GM18858 (cell line): ENCODE measurements around the gene CNN1.
"Not testable (repeated sequence)": the region's sequence is repeated elsewhere in the genome, so short reads cannot be mapped to it uniquely, and the experiment has no call there.

Experiments
- ATAC-seq: cut with Tn5 transposase; IDR thresholded peaks from one replicate; pipeline ENCODE4 v1.9.1; 2021; ENCODE audit not compliant: unreplicated experiment

CNN1 gene

DNA sequence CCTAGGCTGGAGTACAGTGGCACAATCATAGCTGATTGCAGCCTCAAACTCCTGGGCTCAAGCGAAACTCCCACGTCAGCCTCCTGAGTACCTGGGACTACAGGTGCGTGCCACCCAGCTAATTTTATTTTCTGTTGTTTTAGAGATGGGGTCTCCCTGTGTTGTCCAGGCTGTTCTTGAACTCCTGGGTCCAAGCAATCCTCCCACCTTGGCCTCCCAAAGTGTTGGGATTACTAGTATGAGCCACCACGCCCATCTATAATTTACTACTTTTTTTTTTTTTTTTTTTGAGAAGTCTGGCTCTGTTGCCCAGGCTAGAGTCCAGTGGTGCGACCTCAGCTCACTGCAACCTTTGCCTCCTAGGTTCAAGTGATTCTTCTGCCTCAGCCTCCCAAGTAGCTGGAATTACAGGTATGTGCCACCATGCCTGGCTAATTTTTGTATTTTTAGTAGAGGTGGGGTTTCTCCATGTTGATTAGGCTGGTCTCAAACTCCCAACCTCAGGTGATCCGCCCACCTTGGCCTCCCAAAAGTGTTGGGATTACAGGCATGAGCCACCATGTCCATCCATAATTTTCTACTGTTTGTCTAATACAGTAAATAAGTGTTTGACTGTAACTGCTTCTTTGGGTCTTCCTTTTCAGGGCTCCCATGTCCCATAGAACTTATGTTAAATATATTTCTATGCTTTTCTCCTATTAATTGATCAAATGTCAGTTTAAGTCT, 25.6 kb downstream of the CNN1 start:
- not testable (repeated sequence) for ATAC-seq

DNA sequence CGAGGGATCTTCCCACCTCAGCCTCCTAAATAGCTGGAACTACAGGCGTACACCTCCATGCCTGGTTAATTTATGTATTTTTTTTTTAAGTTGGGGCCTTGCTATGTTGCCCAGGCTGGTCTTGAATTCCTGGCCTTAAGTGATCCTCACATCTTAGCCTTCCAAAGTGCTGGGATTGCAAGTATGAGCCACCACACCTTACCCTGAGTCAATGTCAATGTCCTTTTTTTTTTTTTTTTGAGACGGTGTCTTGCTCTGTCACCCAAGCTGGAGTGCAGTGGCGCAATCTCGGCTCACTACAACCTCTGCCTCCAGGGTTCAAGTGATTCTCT, 27.0 kb downstream of the CNN1 start:
- not testable (repeated sequence) for ATAC-seq

DNA sequence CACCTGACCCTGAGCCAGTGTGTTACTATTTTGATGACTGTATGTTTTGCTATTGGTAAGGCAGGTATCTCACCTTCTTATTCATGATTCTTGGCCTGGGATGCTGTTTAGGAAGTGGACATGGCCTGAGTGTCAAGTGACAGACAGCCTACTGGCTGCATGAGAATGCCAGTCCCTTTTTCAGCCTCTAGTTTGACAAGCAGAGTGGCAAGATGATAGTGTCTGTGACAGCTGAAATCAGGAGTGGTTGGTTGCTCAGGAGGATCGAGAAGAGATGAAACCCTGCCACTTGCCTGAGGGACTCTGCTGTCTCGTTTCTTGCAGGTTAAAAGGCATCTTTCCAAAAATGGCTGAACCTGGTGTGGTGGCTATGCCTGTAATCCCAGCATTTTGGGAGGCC, 27.5 kb downstream of the CNN1 start:
- ATAC-seq, result no peak

DNA sequence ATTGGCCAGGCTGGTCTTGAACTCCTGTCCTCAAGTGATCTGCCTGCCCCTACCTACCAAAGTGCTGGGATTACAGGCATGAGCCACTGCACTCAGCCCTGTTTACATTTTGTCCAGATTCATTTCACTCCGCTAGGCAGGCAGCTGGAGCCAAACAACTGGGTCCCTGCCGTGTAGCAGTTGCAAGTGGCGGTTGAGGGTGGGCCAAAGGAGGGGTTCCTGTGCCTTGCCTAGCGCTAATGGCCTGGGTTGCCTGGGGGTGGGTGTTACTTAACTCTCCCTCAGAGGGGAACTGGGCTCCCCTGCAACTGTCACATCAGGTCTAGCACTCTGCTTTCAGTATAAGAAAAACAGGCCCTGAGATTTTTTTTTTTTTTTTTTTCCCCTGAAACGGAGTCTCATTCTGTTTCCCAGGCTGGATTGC, 31.4 kb downstream of the CNN1 start:
- no peak for ATAC-seq

DNA sequence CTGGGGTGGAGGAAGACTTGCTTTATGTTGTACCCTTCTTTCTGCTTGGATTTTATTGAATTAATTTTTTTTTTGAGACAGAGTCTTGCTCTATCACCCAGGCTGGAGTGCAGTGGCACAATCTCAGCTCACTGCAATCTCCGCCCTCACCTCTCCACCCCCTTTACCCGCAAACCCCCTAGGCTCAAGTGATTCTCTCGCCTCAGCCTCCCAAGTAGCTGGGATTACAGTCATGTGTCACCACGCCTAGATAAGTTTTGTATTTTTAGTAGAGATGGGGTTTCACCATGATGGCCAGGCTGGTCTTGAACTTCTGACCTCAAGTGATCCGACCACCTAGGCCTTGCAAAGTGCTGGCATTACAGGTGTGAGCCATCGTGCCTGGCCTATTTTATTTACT, 34.7 kb downstream of the CNN1 start:
- not testable (repeated sequence) for ATAC-seq

DNA sequence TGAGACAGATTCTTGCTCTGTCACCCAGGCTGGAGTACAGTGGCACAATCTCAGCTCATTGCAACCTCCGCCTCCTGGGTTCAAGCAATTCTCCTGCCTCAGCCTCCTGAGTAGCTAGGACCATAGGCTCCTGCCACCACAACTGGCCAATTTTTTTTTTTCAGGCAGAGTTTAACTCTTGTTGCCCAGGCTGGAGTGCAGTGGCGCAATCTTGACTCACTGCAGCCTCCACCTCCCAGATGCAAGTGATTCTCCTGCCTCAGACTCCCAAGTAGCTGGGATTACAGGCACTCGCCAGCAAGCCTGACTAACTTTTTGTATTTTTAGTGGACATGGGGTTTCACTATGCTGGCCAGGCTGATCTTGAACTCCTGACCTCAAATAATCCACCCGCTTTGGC, 35.1 kb downstream of the CNN1 start:
- ATAC-seq, result not testable (repeated sequence)

DNA sequence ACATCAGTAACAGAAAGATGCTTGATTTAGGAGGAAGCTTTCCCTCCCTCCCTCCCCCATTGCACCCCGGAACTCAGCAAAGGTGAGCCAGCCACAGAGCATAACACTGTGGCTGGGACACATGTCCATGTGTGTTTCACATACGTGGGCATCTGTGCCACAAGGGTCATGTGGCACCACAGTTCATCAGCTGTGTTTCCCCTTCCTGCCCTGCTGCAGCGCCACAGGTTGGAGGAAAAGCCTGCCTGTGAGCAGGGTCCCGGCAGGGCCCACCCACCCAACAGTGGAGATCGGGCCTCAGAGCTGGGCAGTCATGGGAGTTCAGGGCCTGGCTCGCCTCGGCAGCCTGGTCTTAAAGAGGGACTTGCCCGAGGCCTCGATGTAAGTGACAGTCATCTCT, 36.0 kb downstream of the CNN1 start:
- no peak for ATAC-seq

DNA sequence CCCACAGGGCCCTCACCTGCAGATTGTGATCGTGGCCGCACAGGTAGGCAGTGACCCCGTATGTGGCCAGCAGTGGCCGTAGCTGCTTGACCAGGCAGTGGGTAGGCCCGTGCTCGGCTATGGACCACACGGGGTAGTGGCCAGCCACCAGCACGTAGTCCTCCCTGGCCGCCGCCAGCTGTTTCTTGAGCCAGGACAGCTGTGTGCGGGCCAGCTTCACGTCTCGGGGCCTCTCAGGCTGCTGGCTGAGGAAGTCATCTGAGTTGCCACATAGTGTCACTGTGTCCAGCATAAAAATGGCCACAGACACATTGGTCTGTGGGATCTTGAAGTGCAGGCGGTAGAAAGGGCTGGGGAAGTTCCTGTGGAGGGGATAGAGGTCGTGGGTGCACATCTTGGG, 37.6 kb downstream of the CNN1 start:
- ATAC-seq, result no peak

DNA sequence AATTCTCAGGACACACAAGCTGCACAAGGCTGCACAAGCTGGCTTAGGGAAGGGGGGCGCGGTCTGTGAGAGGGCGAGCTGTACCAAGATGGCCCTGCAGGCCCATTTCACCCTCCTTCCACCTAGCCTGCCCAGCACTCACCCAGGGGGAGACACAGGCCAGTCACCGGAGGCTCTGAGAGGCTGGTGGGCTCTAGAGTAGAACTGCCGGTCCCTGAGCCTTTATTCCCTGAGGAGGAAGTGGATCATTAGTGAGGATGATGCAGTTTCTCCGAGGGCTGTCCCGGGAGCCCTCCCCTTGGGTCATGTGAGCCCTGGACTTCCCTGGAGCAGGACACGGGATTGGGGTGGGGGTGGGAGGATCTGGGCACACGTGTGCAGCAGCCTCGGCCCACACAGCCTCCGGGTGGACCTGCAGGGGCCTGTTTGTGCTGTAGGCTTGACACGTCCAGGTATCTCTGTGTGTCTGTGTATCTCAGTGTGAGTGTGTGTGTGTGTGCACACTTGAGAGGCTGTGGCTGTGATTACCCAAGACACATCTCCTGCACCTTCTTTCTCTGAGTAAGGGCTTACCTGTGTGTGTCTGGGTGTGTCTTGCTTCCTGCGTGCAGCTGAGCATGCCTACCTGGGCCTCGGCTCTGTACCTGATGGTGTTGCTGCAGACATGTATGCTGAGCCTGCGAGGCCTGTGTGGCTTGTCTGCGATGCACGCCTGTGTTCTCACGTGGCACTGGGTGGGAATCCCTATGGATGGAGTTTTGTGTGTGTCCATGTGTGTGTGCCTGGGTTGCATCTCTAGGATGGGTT, 39.0 kb downstream of the CNN1 start, which contains the start of gene ACP5:
Gene ACP5, minus strand, starts transcription at position 195 of the 807 bp plus-strand sequence. CDS start 328 bp downstream, outside the sequence.
- no peak for ATAC-seq

DNA sequence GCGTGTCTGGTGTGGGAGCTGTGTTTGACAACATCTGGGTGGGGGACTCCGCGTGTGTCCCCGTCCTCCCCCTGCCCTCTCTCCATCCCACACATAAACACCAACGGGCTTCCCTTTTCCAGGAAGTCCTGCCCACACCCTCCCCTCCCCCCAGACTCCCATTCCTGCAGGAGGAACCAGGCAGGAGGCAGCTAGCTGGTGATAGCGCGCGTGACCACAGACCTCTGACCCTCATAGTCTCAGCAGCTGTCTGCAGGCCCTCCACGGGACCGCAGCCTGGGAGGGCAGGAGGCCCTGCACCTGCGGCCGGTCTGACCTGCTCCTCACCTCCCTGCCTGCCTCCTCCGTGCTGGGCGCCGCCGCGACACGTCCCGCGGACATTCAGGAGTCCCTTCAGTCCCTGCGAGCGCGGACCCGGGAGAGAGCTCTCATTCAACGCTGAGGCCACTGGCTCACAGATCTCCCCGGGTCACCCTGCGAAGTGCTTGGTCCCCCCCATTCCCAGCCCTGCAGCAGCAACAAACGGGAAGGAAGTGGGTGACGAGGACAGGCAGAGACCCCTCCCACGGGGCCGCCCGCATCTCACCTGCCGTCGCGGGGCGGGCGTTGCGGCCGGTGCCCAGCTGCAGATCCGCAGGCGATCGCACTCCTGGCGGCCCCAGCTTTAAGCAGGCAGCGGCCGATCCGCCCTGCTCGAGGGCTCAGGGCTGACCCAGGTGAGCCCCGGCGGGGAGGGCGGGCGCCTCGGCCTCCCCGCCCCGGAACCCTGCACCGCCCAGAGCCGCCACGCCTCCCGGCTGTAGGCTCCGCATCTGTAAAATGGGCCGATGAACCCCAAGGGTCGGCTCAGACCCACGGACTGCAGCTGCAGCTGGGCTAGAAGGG, 39.8 kb downstream of the CNN1 start:
- no peak for ATAC-seq

DNA sequence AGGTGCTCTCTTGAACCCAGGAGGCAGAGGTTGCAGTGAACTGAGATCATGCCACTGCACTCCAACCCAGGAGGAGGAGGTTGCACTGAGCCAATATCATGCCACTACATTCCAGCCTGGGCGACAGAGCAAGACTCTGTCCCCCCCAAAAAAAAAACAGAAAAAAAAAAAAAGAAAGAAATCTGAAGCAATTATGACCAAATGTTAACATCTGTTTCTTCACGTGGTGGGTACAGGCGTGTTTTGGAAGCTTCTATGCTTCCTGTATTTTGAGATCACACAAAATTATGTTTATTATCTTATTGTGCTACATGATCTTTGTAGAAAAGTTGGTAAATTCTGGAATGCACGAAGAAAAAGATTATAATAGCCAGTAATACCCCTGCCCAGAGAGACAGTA, 41.5 kb downstream of the CNN1 start:
- ATAC-seq, result no peak

DNA sequence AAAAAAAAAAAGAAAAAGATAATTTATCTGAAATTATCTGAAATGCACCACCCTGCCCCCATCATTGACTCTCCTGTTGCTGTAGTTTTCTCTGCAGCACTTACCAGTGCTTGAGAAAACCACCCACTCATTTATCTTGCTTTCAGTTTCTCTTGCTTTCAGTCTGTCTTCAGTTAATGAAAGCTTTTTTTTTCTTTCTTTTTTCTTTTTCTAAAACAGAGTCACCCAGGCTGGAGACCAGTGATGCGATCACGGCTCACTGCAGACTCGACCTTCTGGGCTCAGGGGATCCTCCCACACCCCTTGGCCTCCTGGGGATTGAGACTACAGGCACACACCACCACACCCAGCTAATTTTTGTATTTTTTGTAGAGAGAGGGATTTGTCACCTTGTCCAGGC, 43.1 kb downstream of the CNN1 start:
- peak; percentile 83 for ATAC-seq

DNA sequence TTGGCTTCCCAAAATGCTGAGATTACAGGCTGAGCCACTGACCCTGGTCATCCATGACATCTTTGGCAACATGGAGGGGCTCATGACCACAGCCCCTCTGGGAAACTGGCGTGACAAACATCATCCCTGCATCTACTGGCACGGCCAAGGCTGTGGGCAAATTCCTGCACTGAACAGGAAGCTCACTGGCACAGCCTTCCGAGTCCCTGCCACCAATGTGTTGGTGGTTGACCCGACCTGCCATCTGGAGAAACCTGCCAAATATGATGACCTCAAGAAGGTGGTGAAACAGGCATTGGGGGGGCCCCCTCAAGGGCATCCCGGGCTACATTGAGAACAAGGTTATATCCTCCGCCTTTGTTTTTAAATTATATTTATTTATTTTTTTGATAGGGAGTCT, 47.7 kb downstream of the CNN1 start:
- no peak for ATAC-seq

DNA sequence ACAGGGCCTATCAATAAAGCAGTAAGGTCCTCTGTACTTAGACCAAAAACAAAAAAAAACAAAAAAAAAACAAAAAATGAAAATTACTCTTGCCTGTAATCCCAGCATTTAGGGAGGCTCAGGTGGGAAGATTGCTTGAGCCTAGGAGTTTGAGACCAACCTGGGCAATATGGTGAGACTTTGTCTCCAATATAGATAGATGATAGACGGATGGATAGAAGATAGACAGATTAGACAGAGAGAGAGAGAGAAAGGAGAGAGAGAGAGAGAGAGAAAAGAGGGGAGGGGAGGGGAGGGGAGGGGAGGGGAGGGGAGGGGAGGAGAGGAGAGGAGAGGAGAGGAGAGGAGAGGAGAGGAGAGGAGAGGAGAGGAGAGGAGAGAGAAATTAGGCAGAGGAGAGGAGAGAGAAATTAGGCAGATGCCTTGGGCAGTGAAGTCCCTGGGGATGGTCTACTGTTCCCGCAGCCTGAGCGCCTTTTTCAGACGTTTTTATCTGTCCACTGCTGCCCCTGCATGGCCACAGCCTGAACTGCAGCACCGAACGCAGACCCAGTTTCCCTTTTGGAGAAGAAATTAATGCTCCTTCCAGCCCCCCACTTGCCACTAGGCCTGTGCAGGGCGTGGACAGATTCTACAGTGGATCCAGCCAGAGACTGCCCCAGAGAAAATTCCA, 48.8 kb downstream of the CNN1 start:
- no peak for ATAC-seq

DNA sequence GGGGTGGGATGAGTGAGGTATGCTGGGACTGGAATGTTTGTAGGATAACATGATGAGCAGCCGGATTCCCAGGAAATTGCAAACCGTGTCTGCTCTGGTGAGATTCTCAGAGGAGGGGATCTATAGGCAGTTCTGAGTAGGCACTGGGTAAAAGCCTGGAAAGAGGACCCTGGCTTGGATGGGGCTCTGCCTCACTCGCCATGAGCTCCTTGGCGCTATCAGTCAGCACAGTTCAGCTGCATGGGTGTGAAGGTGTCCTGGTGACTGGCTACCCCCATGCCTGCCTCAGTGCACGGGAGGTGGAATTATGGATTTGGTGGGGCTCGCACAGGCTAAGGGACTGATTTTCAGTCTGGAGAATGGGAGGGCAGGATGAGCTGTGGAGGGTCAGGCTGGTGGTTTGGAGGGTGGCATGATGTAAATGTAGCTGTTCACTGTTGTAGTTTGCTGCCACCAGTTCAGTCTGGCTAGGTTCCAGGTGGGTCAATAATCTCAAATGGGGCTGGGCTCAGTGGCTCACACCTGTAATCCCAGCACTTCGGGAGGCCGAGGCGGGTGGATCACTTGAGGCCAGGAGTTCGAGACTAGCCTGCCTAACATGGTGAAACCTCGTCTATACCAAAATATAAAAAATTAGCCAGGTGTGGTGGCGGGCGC, 49.5 kb downstream of the CNN1 start:
- no peak for ATAC-seq

DNA sequence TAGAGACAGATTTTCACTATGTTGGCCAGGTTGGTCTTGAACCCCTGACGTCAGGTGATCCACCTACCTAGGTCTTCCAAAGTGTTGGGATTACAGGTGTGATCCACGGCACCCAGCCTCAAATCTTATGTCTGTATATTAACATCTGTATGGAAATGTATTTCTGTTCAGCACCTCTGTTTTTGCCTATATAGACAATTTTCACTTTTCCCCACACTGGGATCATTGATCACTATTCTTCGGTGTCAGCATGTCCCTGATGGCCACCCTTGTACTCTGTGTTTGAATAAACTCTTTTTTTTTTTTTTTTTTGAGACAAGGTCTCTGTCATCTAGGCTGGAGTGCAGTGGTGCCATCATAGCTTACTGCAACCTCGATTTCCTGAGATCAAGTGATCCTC, 55.4 kb downstream of the CNN1 start:
- ATAC-seq, result no peak

DNA sequence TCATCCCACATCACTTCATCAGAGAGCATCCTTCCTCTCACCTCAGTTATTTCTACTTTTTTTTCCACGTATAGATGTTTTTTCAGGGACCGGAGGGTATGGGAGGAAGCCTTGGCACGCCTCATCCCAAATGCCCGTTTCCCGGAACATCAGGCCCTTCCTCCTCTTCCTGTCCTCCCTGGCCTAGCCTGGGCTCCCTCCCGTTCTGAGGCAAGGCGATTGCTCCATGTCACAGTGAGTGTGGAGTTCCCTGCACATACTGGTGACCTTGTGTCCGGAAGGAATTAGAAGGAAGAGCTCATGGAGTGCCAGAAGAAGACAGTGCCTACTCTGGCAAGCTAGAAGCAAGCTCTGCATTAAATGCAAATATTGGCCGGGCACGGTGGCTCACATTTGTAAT, 57.5 kb downstream of the CNN1 start:
- ATAC-seq, result no peak

DNA sequence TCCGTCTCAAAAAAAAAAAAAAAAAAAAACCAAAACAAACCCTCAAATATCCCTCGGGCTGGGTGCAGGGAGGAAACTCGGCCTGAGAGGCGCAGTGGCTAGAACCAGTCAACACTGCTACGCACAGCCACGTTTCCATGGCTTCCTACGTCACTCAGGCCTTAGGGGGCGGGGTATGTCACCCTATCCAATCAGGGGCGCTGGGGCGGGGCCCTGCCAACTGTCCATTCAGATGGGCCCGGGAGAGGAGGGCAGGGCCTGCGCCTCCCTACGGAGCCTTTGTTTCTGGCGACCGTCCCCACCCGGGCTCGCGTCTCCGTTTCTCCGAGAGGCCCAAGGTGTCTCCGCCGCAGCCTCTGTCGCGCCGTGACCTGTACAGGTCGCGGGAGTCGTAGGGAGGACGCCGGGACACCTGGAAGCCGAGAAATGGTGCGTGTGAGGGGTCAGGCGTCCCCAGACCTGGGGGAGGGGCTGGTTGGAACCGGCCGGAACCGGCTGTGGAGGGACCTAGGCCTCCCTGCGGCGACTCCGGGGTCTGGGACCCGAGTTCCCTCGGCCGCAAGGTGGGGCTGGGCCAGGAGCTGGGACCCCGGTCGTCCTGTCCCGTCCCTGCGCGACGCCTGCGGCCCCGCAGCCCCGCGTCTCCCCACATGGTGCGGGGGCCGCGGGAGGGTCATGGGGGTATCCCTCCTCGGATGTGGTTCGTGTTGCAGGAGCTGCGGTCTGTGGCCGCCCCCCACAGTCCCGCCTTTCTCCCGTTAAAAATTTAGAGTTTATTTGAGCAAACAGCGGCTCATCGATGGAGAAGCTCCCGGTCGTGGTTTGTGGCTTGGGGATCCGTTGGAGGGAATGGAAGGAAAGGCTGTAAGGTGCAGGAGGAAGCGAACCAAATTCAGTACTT, 58.8 kb downstream of the CNN1 start, which contains the start of gene ZNF627:
Gene ZNF627, plus strand, starts transcription at position 282 of the 901 bp plus-strand sequence. Its CDS starts 145 bp downstream, at position 427.
- ATAC-seq, result peak; percentile 80

DNA sequence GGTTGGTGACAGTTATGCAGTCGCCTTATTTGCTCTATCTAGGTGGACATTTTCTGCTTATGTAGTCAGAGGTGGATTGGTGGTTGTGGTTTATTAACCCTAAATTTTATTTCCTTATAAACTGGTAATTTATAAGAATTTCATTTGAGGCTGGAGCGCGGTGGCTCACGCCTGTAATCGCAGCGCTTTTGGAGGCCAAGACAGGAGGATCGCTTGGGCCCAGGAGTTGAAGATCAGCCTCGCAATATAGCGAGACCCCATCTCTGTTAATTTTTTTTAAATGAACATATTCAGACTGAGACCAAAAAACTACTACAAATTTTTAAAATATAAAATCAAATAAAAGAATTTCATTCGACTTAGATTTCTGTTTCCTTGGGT, 59.4 kb downstream of the CNN1 start:
- ATAC-seq, result no peak
